Measurements from ENCODE around the gene PIK3C2G.

The PIK3C2G gene

DNA sequence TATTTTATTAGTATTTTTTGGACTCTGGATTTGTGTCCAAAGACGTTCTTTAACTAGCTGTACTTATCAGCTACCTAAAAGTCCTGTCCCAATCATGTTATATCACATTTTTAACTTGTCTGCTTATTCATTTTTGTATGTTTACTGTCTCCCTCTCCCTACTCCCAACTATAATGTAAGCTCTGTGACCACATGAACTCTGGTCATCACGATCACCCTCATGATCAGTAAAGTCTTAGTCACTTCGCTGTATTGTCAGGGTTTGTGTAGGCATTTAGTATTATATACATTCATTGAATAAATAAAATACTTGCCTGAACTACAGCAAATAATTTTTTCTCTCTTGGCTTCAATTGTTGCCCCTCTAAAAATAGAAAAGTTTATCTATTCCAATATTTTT is 211.0 kb downstream of the PIK3C2G start:
- Histone ChIP-seq H3K9ac (ENCODE audit: low read depth, low read length) (no peak overlapping the region), H3K27ac (ENCODE audit: low read length) (no peak overlapping the region), H3K79me2 (ENCODE audit: insufficient read depth, low read length) (no peaks in the 10 kb centered on the region), H4K20me1 (ENCODE audit: insufficient read depth, low read length) (no peaks in the 10 kb centered on the region), H3K9me3 (ENCODE audit: insufficient read depth, low read length, severe bottlenecking) (no peaks in the 10 kb centered on the region), H3K36me3 (ENCODE audit: insufficient read depth, low read length) (no peaks in the 10 kb centered on the region), H2AFZ (ENCODE audit: low read depth, low read length) (no peak overlapping the region), H3K4me3 (ENCODE audit: low read depth in 1 of 2, low read length in 2 of 2) (no peak overlapping the region), H3K4me2 (ENCODE audit: insufficient read depth, low read length) (no peak overlapping the region), H3K4me1 (ENCODE audit: insufficient read depth, low read length) (no peaks in the 10 kb centered on the region), H3K27me3 (ENCODE audit: insufficient read depth, low read length, poor library complexity) (no peaks in the 10 kb centered on the region)
- TF ChIP-seq EZH2 (IDR thresholded peaks at IDR 0.05; ENCODE audit: borderline replicate concordance, low read depth, low read length, severe bottlenecking): no peak
- TF ChIP-seq, protein P1, sequence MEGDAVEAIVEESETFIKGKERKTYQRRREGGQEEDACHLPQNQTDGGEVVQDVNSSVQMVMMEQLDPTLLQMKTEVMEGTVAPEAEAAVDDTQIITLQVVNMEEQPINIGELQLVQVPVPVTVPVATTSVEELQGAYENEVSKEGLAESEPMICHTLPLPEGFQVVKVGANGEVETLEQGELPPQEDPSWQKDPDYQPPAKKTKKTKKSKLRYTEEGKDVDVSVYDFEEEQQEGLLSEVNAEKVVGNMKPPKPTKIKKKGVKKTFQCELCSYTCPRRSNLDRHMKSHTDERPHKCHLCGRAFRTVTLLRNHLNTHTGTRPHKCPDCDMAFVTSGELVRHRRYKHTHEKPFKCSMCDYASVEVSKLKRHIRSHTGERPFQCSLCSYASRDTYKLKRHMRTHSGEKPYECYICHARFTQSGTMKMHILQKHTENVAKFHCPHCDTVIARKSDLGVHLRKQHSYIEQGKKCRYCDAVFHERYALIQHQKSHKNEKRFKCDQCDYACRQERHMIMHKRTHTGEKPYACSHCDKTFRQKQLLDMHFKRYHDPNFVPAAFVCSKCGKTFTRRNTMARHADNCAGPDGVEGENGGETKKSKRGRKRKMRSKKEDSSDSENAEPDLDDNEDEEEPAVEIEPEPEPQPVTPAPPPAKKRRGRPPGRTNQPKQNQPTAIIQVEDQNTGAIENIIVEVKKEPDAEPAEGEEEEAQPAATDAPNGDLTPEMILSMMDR (IDR thresholded peaks at IDR 0.05; ENCODE audit: borderline replicate concordance, extremely low read depth, low read length, poor library complexity, severe bottlenecking): no peak
- DNase-seq (no peak), ATAC-seq (ENCODE audit: insufficient read depth, low read depth) (no peak)

DNA sequence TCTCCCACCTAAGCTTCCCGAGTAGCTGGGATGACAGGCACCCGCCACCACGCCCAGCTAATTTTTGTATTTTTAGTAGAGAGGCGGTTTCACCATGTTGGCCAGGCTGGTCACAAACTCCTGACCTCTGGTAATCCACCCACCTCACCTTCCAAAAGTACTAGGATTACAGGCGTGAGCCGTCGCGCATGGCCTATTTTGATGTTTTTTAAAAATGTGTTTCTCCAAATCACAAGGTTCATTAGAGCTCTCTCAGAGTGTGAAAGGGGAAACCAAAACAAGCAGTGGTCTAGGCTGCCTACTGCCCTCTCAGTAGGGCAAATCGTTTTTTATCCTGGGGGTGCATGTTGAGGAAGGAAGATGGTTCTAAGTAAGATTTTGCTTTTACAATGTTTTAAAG is 211.5 kb downstream of the PIK3C2G start:
- no peaks in the 10 kb centered on the region for H4K20me1 ChIP-seq (ENCODE audit: insufficient read depth, low read length)

DNA sequence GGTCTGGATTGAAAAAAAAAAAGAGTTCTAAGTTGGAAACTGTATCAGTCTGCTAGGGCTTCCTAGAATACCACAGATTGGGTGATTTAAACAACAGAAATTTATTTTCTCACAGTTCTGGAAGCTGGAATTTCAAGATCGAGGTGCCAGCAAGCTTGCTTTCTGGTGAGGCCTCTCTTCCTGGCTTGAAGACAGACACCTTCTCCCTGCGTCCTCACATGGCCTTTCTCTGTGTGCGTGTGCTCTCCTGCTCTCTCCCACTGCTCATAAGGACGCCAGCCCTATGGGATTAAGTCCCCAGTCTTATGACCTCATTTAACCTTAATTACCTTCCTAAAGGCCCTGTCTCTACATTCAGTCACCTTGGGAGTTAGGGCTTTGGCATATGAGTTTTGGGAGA is 215.5 kb downstream of the PIK3C2G start:
- no peaks in the 10 kb centered on the region for H3K36me3 ChIP-seq (ENCODE audit: insufficient read depth, low read length)
- H2AFZ ChIP-seq (ENCODE audit: low read depth, low read length): no peak overlapping the region
- DNase-seq: no peak
- H3K4me1 ChIP-seq (ENCODE audit: insufficient read depth, low read length): no peaks in the 10 kb centered on the region
- H3K9me3 ChIP-seq (ENCODE audit: insufficient read depth, low read length, severe bottlenecking): no peaks in the 10 kb centered on the region
- H3K9ac ChIP-seq (ENCODE audit: low read depth, low read length): no peak overlapping the region
- no peaks in the 10 kb centered on the region for H3K79me2 ChIP-seq (ENCODE audit: insufficient read depth, low read length)
- no peak overlapping the region for H3K4me2 ChIP-seq (ENCODE audit: insufficient read depth, low read length)
- no peak overlapping the region for H3K4me3 ChIP-seq (ENCODE audit: low read depth in 1 of 2, low read length in 2 of 2)
- H3K27me3 ChIP-seq (ENCODE audit: insufficient read depth, low read length, poor library complexity): no peaks in the 10 kb centered on the region
- ATAC-seq (ENCODE audit: insufficient read depth, low read depth): no peak
- no peaks in the 10 kb centered on the region for H4K20me1 ChIP-seq (ENCODE audit: insufficient read depth, low read length)
- TF ChIP-seq, protein P1 (IDR thresholded peaks at IDR 0.05; ENCODE audit: borderline replicate concordance, extremely low read depth, low read length, poor library complexity, severe bottlenecking): no peak
- no peak for TF ChIP-seq EZH2 (IDR thresholded peaks at IDR 0.05; ENCODE audit: borderline replicate concordance, low read depth, low read length, severe bottlenecking)
- H3K27ac ChIP-seq (ENCODE audit: low read length): no peak overlapping the region

More for the DNA sequence above, 211.5 kb downstream of the PIK3C2G start:
- TF ChIP-seq EZH2 (IDR thresholded peaks at IDR 0.05; ENCODE audit: borderline replicate concordance, low read depth, low read length, severe bottlenecking): no peak
- TF ChIP-seq, protein P1 (IDR thresholded peaks at IDR 0.05; ENCODE audit: borderline replicate concordance, extremely low read depth, low read length, poor library complexity, severe bottlenecking): no peak
- H3K4me3 ChIP-seq (ENCODE audit: low read depth in 1 of 2, low read length in 2 of 2): no peak overlapping the region
- H3K27me3 ChIP-seq (ENCODE audit: insufficient read depth, low read length, poor library complexity): no peaks in the 10 kb centered on the region
- DNase-seq (no peak), ATAC-seq (ENCODE audit: insufficient read depth, low read depth) (no peak)
- no peak overlapping the region for H3K4me2 ChIP-seq (ENCODE audit: insufficient read depth, low read length)
- H3K4me1 ChIP-seq (ENCODE audit: insufficient read depth, low read length): no peaks in the 10 kb centered on the region
- H3K9me3 ChIP-seq (ENCODE audit: insufficient read depth, low read length, severe bottlenecking): no peaks in the 10 kb centered on the region
- H3K9ac ChIP-seq (ENCODE audit: low read depth, low read length): no peak overlapping the region
- no peak overlapping the region for H2AFZ ChIP-seq (ENCODE audit: low read depth, low read length)
- no peak overlapping the region for H3K27ac ChIP-seq (ENCODE audit: low read length)
- H3K36me3 ChIP-seq (ENCODE audit: insufficient read depth, low read length): no peaks in the 10 kb centered on the region
- H3K79me2 ChIP-seq (ENCODE audit: insufficient read depth, low read length): no peaks in the 10 kb centered on the region

DNA sequence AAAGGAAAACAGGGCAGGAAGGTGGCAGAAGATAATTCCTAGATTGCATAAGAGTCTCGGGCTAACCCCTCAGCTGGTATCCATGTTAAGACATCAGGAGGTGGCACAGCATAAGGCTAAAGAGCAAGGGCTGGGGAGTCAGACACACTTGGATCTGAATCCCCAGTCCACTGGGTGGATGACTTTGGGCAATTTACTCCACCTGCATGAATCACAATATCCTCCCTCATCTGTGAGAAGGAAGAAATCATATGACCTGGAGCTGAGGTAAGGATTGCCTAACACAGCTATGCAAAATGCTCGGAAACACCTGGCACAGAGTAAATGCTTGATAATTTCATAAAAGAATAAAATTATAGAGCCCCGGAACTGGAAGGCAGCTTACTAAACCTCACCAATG is 217.9 kb downstream of the PIK3C2G start:
- ATAC-seq (ENCODE audit: insufficient read depth, low read depth) (no peak), DNase-seq (no peak)
- H3K79me2 ChIP-seq (ENCODE audit: insufficient read depth, low read length): no peaks in the 10 kb centered on the region
- H2AFZ ChIP-seq (ENCODE audit: low read depth, low read length): no peak overlapping the region
- no peaks in the 10 kb centered on the region for H4K20me1 ChIP-seq (ENCODE audit: insufficient read depth, low read length)
- no peaks in the 10 kb centered on the region for H3K4me1 ChIP-seq (ENCODE audit: insufficient read depth, low read length)
- no peak overlapping the region for H3K9ac ChIP-seq (ENCODE audit: low read depth, low read length)
- TF ChIP-seq, protein P1 (IDR thresholded peaks at IDR 0.05; ENCODE audit: borderline replicate concordance, extremely low read depth, low read length, poor library complexity, severe bottlenecking): no peak
- no peak for TF ChIP-seq EZH2 (IDR thresholded peaks at IDR 0.05; ENCODE audit: borderline replicate concordance, low read depth, low read length, severe bottlenecking)
- no peaks in the 10 kb centered on the region for H3K27me3 ChIP-seq (ENCODE audit: insufficient read depth, low read length, poor library complexity)
- no peaks in the 10 kb centered on the region for H3K9me3 ChIP-seq (ENCODE audit: insufficient read depth, low read length, severe bottlenecking)
- no peak overlapping the region for H3K27ac ChIP-seq (ENCODE audit: low read length)
- no peaks in the 10 kb centered on the region for H3K36me3 ChIP-seq (ENCODE audit: insufficient read depth, low read length)
- no peak overlapping the region for H3K4me3 ChIP-seq (ENCODE audit: low read depth in 1 of 2, low read length in 2 of 2)
- no peak overlapping the region for H3K4me2 ChIP-seq (ENCODE audit: insufficient read depth, low read length)

Data from DND-41 (cell line).